Measurements from ENCODE around the gene PEPD. TPM values are rescaled to one million over a fixed set of nuclear protein-coding genes. Genes with fewer than 3 reads are reported as not detected.
"Not testable (repeated sequence)": the region's sequence is repeated elsewhere in the genome, so short reads cannot be mapped to it uniquely, and the experiment has no call there.

The PEPD gene
- total and polyA plus RNA-seq, 4 donors = 37.3 to 211 (median 117) TPM

DNA sequence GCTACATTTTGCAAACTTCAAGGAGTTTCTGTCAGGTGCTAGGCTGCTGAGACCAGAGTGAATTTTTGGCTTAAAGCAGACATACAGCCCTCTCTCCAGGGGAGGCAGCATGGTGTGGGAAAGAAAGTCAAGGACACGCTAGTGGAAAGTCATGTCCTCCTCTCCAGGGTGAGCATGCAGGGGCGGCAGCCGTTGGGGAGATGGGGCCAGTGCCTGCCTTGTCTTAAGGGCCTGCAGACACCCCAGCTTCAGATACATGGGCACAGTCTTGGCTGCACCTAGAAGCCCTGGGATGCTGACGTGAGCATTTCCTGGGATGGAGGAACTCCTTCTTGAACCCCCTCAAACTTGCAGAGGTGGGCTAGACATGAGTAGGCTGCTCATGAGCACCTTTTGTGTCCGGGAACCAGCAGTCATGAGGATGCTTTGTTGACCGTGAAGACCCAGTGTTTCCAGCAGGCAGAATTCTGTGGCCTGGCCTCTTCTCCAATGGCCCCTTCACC, 43.3 kb upstream of the PEPD start:
- TF ChIP-seq TAF1 (conservative IDR thresholded peaks at IDR 0.05) (no peak), NR2F2 (IDR thresholded peaks at IDR 0.05) (no peak), RXRA (IDR thresholded peaks at IDR 0.05) (no peak)
- TF ChIP-seq, protein P1, sequence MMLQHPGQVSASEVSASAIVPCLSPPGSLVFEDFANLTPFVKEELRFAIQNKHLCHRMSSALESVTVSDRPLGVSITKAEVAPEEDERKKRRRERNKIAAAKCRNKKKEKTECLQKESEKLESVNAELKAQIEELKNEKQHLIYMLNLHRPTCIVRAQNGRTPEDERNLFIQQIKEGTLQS (IDR thresholded peaks at IDR 0.05) = no peak
- TF ChIP-seq, protein P2, sequence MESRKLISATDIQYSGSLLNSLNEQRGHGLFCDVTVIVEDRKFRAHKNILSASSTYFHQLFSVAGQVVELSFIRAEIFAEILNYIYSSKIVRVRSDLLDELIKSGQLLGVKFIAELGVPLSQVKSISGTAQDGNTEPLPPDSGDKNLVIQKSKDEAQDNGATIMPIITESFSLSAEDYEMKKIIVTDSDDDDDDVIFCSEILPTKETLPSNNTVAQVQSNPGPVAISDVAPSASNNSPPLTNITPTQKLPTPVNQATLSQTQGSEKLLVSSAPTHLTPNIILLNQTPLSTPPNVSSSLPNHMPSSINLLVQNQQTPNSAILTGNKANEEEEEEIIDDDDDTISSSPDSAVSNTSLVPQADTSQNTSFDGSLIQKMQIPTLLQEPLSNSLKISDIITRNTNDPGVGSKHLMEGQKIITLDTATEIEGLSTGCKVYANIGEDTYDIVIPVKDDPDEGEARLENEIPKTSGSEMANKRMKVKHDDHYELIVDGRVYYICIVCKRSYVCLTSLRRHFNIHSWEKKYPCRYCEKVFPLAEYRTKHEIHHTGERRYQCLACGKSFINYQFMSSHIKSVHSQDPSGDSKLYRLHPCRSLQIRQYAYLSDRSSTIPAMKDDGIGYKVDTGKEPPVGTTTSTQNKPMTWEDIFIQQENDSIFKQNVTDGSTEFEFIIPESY (IDR thresholded peaks at IDR 0.05) = no peak
- TF ChIP-seq, protein P3, sequence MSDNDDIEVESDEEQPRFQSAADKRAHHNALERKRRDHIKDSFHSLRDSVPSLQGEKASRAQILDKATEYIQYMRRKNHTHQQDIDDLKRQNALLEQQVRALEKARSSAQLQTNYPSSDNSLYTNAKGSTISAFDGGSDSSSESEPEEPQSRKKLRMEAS (IDR thresholded peaks at IDR 0.05) = no peak
- no peaks in the 10 kb centered on the region for H3K9me3 ChIP-seq (ENCODE audit: control insufficient read depth in 4 of 4, low read length in 3 of 4)
- H3K27me3 ChIP-seq (ENCODE audit: control insufficient read depth in 4 of 4, insufficient read depth in 4 of 4, low read length in 3 of 4) = peaks cover 0 to 2% (median 0%) of the 10 kb centered on the region in 4 donors
- H3K4me3 ChIP-seq (ENCODE audit: low read depth in 1 of 3, low read length in 3 of 3) = no peak overlapping the region
- no peak overlapping the region for H3K27ac ChIP-seq (ENCODE audit: low read depth in 1 of 2, low read length in 2 of 2)
- no peaks in the 10 kb centered on the region for H3K4me1 ChIP-seq (ENCODE audit: control insufficient read depth in 4 of 4, insufficient read depth in 4 of 4, low read length in 3 of 4)
- 65% methylated on average over 6 of the region's 6 CpGs for WGBS
- H3K36me3 ChIP-seq (ENCODE audit: control insufficient read depth in 4 of 4, insufficient read depth in 3 of 4, low read depth in 1 of 4, low read length in 3 of 4) = no peaks in the 10 kb centered on the region
- no peak for DNase-seq (ENCODE audit: low spot score)
- no peak overlapping the region for H3K9ac ChIP-seq (ENCODE audit: low read depth in 1 of 2, low read length in 2 of 2)

DNA sequence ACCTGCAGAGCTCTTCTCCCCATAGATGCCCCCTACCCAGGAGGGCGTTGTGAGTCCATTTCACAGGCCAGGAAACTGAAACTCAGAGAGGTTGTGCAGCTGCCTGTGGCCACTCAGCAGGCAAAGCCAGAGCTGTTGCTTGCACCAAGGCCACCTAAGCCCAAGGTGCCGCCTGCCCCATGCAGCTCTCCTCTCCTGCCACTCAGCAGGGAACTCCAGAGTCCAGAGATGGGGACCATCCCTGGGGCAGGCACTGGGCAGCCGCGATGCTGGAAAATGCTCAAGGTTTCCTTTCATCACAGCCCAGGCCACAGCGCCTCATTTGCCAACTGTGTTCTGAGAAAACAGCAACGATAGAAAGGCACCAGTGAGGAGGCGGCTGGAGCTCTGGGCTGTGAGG, 41.0 kb upstream of the PEPD start:
- no peaks in the 10 kb centered on the region for H3K9me3 ChIP-seq (ENCODE audit: control insufficient read depth in 4 of 4, low read length in 3 of 4)
- H3K36me3 ChIP-seq (ENCODE audit: control insufficient read depth in 4 of 4, insufficient read depth in 3 of 4, low read depth in 1 of 4, low read length in 3 of 4) = no peaks in the 10 kb centered on the region
- H3K4me3 ChIP-seq (ENCODE audit: low read depth in 1 of 3, low read length in 3 of 3) = no peak overlapping the region
- H3K27me3 ChIP-seq (ENCODE audit: control insufficient read depth in 4 of 4, insufficient read depth in 4 of 4, low read length in 3 of 4) = peaks cover 0 to 5% (median under 1%) of the 10 kb centered on the region in 4 donors
- WGBS = 79% methylated on average over 7 of the region's 7 CpGs
- H3K9ac ChIP-seq (ENCODE audit: low read depth in 1 of 2, low read length in 2 of 2) = no peak overlapping the region
- no peak for DNase-seq (ENCODE audit: low spot score)
- no peak overlapping the region for H3K27ac ChIP-seq (ENCODE audit: low read depth in 1 of 2, low read length in 2 of 2)
- TF ChIP-seq, protein P4, sequence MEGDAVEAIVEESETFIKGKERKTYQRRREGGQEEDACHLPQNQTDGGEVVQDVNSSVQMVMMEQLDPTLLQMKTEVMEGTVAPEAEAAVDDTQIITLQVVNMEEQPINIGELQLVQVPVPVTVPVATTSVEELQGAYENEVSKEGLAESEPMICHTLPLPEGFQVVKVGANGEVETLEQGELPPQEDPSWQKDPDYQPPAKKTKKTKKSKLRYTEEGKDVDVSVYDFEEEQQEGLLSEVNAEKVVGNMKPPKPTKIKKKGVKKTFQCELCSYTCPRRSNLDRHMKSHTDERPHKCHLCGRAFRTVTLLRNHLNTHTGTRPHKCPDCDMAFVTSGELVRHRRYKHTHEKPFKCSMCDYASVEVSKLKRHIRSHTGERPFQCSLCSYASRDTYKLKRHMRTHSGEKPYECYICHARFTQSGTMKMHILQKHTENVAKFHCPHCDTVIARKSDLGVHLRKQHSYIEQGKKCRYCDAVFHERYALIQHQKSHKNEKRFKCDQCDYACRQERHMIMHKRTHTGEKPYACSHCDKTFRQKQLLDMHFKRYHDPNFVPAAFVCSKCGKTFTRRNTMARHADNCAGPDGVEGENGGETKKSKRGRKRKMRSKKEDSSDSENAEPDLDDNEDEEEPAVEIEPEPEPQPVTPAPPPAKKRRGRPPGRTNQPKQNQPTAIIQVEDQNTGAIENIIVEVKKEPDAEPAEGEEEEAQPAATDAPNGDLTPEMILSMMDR (IDR thresholded peaks at IDR 0.05; ENCODE audit: low read depth, low read length, missing input control) = no peak
- TF ChIP-seq TAF1 (conservative IDR thresholded peaks at IDR 0.05) = no peak
- TF ChIP-seq FOXA2 (IDR thresholded peaks at IDR 0.05) = no peak
- TF ChIP-seq SP1 (IDR thresholded peaks at IDR 0.05) = no peak
- TF ChIP-seq FOXA1 (IDR thresholded peaks at IDR 0.05) = no peak
- no peak for TF ChIP-seq RAD21 (IDR thresholded peaks at IDR 0.05)
- H3K4me1 ChIP-seq (ENCODE audit: control insufficient read depth in 4 of 4, insufficient read depth in 4 of 4, low read length in 3 of 4) = no peaks in the 10 kb centered on the region

DNA sequence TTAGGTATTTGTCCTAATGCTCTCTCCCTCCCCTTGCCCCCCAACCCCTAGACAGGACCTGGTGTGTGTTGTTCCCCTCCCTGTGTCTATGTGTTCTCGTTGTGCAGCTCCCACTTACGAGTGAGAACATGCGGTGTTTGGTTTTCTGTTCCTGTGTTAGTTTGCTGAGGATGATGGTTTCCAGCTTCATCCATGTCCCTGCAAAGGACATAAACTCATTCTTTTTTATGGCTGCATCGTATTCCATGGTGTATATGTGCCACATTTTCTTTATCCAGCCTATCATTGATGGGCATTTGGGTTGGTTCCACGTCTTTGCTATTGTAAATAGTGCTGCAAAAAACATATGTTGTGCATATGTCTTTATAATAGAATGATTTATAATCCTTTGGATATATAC, 40.1 kb upstream of the PEPD start:
- DNase-seq (ENCODE audit: low spot score); H3K4me3 ChIP-seq (ENCODE audit: low read depth in 1 of 3, low read length in 3 of 3); H3K27me3 ChIP-seq (ENCODE audit: control insufficient read depth in 4 of 4, insufficient read depth in 4 of 4, low read length in 3 of 4); H3K9ac ChIP-seq (ENCODE audit: low read depth in 1 of 2, low read length in 2 of 2); H3K4me1 ChIP-seq (ENCODE audit: control insufficient read depth in 4 of 4, insufficient read depth in 4 of 4, low read length in 3 of 4); H3K27ac ChIP-seq (ENCODE audit: low read depth in 1 of 2, low read length in 2 of 2); H3K36me3 ChIP-seq (ENCODE audit: control insufficient read depth in 4 of 4, insufficient read depth in 3 of 4, low read depth in 1 of 4, low read length in 3 of 4); H3K9me3 ChIP-seq (ENCODE audit: control insufficient read depth in 4 of 4, low read length in 3 of 4): not testable (repeated sequence)
- 86% methylated on average over 5 of the region's 5 CpGs for WGBS

Data from liver (tissue), 9 donors.